ENCODE data around the gene SLC5A8. TPM values are rescaled to one million over a fixed set of nuclear protein-coding genes. Genes with fewer than 3 reads are reported as not detected.
"Not testable (repeated sequence)": the region's sequence is repeated elsewhere in the genome, so short reads cannot be mapped to it uniquely, and the experiment has no call there.

Gene SLC5A8
- total RNA-seq, 1 donor from 2014 or later: not detected

DNA sequence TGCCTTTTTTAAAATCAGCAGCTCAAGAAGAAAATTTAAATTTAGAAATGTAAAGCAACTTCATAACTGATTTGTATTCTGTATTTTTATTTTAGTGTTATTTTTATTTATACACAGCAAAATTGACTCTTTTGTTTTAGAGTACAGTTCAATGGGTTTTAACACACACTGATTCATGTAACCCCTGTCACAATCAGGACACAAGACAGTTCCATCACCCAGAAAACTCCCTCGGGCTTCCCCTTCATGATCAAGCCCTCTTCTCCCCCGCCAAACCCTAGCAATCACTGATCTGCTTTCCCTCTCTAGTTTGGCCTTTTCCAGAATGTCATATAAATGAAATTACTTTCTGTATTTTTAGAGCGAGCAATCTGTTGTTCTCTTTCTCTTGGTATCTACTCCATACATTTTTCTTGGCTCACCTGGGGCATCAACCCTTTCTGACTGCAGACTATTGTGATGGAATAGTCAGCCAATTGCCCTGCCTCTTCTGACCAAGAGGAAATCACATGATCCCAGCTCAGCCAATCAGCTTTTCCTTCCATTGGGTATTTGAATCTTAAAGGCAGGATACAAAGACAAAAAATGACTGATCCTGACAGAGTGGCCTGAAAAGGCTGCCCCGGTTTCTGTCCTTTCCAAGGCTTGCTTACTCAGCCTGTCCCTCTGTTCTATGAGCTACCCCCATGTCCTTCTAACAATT, 5.3 kb downstream of the SLC5A8 start:
- no peak for DNase-seq
- intact Hi-C loops (cut with micrococcal nuclease): no loop called here
- Mint-ChIP-seq H3K9me3 (no peaks in the 10 kb centered on the region), H3K27me3 (peaks cover 13% of the 10 kb centered on the region), H3K36me3 (ENCODE audit: low read depth) (no peaks in the 10 kb centered on the region), H3K4me3 (no peak overlapping the region), H3K27ac (no peak overlapping the region), H3K4me1 (no peaks in the 10 kb centered on the region)

DNA sequence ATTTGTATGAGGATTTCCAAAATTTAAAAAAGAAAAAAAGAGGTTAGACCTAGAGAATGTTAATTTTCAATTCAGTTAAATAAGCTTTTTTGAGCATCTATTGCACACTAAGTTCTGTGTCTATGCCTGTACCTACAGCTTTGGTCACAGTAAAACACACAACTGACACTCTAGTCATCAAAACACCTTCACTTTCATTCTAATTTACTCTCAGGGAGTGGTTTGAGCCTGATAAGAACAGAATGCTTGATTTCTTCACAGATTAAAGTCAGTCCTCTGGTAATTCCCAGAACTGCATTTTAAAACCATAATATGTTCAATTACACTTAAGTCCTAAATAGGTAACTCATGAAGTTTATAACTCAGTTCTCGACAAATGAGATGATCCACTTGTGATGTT, 9.2 kb downstream of the SLC5A8 start:
- Mint-ChIP-seq H3K36me3 (ENCODE audit: low read depth) (no peaks in the 10 kb centered on the region), H3K27me3 (peaks cover 4% of the 10 kb centered on the region)
- intact Hi-C loops (cut with micrococcal nuclease): no loop called here

DNA sequence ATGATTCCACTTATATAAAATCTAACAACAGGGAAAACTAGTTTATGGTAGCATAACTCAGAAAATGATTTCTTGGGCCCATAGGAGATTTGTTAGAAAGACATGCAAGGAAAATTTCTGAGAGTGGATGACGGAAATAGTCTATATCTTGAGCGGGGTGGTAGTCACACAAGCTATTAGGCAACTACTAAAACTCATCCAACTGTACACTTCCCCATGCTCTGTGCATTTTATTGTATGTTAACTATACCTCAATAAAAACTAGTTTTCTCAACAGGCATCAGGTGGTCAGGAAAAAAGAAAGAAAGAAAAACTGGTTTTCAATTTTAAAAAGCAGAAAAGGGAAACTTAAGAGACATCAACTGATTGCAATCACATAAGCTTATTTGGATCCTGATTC, 9.9 kb downstream of the SLC5A8 start:
- Mint-ChIP-seq H3K9me3 (no peaks in the 10 kb centered on the region), H3K36me3 (ENCODE audit: low read depth) (no peaks in the 10 kb centered on the region), H3K4me3 (no peak overlapping the region), H3K27me3 (peaks cover 4% of the 10 kb centered on the region), H3K4me1 (no peaks in the 10 kb centered on the region), H3K27ac (no peak overlapping the region)
- intact Hi-C loops (cut with micrococcal nuclease): no loop called here
- no peak for DNase-seq

More for the DNA sequence above, 9.2 kb downstream of the SLC5A8 start:
- H3K27ac Mint-ChIP-seq: no peak overlapping the region
- no peak overlapping the region for H3K4me3 Mint-ChIP-seq
- DNase-seq: no peak
- no peaks in the 10 kb centered on the region for H3K9me3 Mint-ChIP-seq
- no peaks in the 10 kb centered on the region for H3K4me1 Mint-ChIP-seq

DNA sequence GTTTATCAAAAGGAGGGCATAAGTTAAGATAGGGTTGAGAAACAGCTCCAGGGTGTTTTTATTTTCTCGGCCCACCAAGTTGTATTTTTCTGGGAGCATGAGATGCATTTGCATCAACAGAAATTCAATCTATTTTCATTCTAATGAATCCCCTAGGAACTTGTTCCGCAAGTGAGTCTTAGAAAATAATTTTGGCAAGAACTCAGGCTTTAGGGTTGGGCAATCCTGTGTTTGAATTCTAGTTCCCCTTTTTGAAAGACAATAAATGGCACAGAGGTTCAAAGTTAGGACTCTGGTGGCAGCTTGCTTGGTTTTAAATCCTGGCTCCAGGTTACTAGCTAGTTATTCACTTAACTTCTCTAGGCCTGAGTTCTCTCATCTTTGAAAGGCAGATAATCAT, 23.7 kb downstream of the SLC5A8 start:
- intact Hi-C loops (cut with micrococcal nuclease): no loop called here
- H3K9me3 Mint-ChIP-seq: no peaks in the 10 kb centered on the region
- no peaks in the 10 kb centered on the region for H3K36me3 Mint-ChIP-seq (ENCODE audit: low read depth)
- no peaks in the 10 kb centered on the region for H3K4me1 Mint-ChIP-seq
- no peak overlapping the region for H3K27ac Mint-ChIP-seq
- no peak for DNase-seq
- no peaks in the 10 kb centered on the region for H3K27me3 Mint-ChIP-seq
- no peak overlapping the region for H3K4me3 Mint-ChIP-seq

DNA sequence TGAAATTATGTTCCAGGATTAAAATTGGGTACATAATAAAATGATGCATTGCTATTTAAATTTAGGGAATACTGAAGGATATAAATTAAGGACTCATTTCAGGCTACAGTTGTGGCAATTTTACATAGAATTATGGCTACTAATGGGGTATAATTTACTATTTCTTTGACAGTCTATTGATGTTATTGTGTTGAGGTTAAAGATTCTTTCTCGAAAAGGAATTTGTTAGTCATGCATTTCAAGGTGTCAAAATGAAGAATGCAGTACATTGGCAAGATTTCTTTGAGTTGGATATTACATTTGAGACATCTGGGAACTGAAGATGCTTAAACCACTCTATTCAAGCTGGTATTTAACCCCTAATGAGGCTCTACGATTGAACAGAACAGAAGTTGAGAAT, 28.3 kb downstream of the SLC5A8 start:
- H3K36me3 Mint-ChIP-seq (ENCODE audit: low read depth): no peaks in the 10 kb centered on the region
- H3K9me3 Mint-ChIP-seq: no peaks in the 10 kb centered on the region
- H3K27ac Mint-ChIP-seq: no peak overlapping the region
- intact Hi-C loops (cut with micrococcal nuclease): no loop called here
- no peak overlapping the region for H3K4me3 Mint-ChIP-seq
- no peak for DNase-seq
- no peaks in the 10 kb centered on the region for H3K4me1 Mint-ChIP-seq
- no peaks in the 10 kb centered on the region for H3K27me3 Mint-ChIP-seq

DNA sequence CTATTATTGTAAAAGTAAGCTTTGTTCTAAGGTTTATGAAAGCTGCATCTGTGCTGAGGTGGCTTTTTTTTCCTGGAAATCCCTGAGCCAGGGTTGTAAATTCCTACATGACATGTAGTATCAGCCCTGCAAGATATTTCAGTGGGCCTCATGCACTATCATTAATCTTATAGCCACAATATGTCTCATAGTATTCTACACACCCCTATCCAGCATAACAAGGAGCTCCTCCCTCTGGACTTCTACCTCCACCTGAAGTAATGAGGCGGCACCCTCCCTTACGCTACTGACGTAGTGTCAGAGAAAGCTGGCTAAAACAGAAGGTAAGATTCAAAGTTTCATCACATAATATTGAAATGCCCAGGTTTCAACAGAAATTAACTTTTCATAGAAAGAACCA, 35.5 kb downstream of the SLC5A8 start:
- Mint-ChIP-seq H3K4me1 (no peaks in the 10 kb centered on the region), H3K27ac (no peak overlapping the region), H3K36me3 (ENCODE audit: low read depth) (no peaks in the 10 kb centered on the region), H3K9me3 (peaks cover 4% of the 10 kb centered on the region), H3K4me3 (no peak overlapping the region), H3K27me3 (peaks cover 14% of the 10 kb centered on the region)
- DNase-seq: no peak
- intact Hi-C loops (cut with micrococcal nuclease): no loop called here

DNA sequence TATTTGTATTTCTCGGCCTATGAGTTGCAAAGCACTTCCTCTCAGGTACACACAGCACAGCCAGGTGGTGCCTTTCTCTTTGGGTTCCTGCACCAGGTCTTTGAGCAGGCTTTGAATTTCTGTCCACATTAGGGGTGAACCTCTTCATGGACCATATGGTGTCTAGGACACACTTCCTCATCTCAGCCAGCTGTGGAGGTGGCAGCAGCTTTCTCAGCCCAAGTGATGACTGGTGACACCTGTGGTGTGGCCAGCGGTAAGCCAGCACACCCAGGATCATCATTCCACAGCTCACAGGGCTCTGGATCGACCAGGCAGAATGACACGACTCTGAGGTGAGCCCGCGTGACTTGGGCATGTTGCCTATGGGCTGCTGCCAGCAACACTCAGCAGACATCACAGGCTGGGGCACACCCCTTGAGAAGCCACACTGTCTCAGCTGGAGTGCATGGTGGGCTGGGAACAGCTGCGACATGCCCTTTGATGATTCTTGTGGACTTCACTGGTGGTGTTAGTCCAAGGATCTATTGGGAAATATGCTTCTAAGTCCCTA, 36.8 kb downstream of the SLC5A8 start:
- intact Hi-C loops (cut with micrococcal nuclease): no loop called here
- Mint-ChIP-seq H3K36me3 (ENCODE audit: low read depth) (no peaks in the 10 kb centered on the region), H3K4me3 (no peak overlapping the region), H3K9me3 (peaks cover 4% of the 10 kb centered on the region), H3K4me1 (no peaks in the 10 kb centered on the region), H3K27ac (no peak overlapping the region), H3K27me3 (peaks cover 14% of the 10 kb centered on the region)
- no peak for DNase-seq

DNA sequence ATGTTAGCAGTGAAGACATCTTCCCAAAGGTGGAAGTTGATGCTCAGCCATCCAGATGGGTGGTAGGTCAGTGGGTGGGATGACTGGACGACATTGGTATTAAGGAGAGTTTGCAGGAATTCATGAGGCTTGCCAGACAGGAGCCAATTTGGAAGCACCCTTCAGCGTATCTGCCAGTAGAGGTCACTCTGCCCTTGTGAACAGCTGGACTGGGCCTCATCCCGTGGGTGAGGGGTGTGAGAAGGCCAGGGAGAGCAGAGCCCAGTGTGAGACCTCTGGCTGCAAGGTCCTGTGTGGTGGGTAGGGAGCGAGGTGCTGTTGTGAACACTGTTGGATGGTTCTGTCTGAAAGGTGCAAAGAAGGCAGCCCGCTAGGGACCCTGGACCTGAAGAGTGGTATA, 37.7 kb downstream of the SLC5A8 start:
- H3K27me3 Mint-ChIP-seq: peaks cover 14% of the 10 kb centered on the region
- no peak overlapping the region for H3K27ac Mint-ChIP-seq
- intact Hi-C loops (cut with micrococcal nuclease): no loop called here
- no peak overlapping the region for H3K4me3 Mint-ChIP-seq
- DNase-seq: no peak
- H3K9me3 Mint-ChIP-seq: peaks cover 4% of the 10 kb centered on the region
- H3K4me1 Mint-ChIP-seq: no peaks in the 10 kb centered on the region
- H3K36me3 Mint-ChIP-seq (ENCODE audit: low read depth): no peaks in the 10 kb centered on the region

DNA sequence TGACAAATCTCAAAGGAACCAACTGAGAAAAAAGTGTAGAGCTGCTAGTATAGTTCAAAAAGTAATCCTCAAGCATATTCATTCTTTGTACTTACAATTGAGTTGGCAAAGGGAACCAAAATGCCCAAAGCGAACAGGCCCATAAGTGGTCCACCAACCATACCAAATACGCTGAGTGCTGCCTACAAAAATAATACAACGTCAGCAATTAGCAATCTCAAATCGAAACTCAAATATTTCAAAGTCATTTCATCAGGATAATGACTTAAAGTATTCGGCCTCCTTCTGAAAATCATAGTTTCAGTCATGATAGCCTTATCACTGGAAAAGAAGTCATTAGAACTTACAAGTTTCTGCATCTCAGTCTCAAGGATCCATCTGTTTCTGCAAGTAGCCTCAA, 42.0 kb downstream of the SLC5A8 start:
- H3K9me3 Mint-ChIP-seq: no peaks in the 10 kb centered on the region
- H3K27me3 Mint-ChIP-seq: no peaks in the 10 kb centered on the region
- intact Hi-C loops (cut with micrococcal nuclease): no loop called here
- no peak overlapping the region for H3K4me3 Mint-ChIP-seq
- no peak overlapping the region for H3K27ac Mint-ChIP-seq
- H3K36me3 Mint-ChIP-seq (ENCODE audit: low read depth): no peaks in the 10 kb centered on the region
- no peak for DNase-seq
- no peaks in the 10 kb centered on the region for H3K4me1 Mint-ChIP-seq

DNA sequence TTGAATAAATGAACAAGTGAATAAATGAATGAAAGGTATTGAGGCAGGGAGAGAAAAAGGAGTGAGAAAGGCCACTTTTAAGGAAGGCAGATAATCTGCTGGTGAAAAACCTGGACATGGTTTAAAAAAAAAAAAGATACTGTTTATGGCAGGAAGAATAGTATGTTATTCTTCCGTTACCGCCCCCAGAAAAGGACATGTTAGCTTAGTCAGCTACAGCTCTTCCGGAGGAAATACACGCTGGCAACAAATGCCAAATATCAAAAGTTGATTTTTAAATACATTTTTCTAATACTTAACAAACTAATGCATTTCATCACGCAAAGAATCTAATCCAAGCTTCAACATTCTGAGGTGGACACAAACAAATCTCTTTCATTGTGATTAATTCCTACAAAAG, 43.2 kb downstream of the SLC5A8 start:
- no peaks in the 10 kb centered on the region for H3K27me3 Mint-ChIP-seq
- no peaks in the 10 kb centered on the region for H3K4me1 Mint-ChIP-seq
- no peak for DNase-seq
- H3K27ac Mint-ChIP-seq: no peak overlapping the region
- H3K4me3 Mint-ChIP-seq: no peak overlapping the region
- no peaks in the 10 kb centered on the region for H3K9me3 Mint-ChIP-seq
- no peaks in the 10 kb centered on the region for H3K36me3 Mint-ChIP-seq (ENCODE audit: low read depth)
- intact Hi-C loops (cut with micrococcal nuclease): no loop called here

DNA sequence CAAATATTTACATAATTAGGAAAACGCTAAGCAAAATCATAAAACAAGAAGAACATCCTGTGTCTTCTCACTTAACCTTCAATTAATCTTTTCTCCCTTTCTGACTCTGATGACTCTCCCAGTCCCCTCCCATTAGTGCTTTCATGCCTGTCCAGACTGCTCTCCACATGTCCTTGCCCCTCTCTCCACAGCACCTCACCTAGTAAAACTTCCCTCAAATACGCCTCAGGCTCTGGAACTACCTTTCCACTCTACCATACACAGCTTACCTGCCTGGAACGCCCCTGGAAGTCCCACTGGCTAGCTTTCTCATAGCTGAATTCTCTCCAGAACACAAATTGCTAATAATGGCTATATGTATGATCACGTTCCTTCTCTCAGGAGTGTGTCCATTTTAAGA, 44.7 kb downstream of the SLC5A8 start:
- no peak overlapping the region for H3K4me3 Mint-ChIP-seq
- DNase-seq: no peak
- intact Hi-C loops (cut with micrococcal nuclease): no loop called here
- no peaks in the 10 kb centered on the region for H3K9me3 Mint-ChIP-seq
- H3K4me1 Mint-ChIP-seq: no peaks in the 10 kb centered on the region
- no peaks in the 10 kb centered on the region for H3K36me3 Mint-ChIP-seq (ENCODE audit: low read depth)
- H3K27me3 Mint-ChIP-seq: no peaks in the 10 kb centered on the region
- no peak overlapping the region for H3K27ac Mint-ChIP-seq

DNA sequence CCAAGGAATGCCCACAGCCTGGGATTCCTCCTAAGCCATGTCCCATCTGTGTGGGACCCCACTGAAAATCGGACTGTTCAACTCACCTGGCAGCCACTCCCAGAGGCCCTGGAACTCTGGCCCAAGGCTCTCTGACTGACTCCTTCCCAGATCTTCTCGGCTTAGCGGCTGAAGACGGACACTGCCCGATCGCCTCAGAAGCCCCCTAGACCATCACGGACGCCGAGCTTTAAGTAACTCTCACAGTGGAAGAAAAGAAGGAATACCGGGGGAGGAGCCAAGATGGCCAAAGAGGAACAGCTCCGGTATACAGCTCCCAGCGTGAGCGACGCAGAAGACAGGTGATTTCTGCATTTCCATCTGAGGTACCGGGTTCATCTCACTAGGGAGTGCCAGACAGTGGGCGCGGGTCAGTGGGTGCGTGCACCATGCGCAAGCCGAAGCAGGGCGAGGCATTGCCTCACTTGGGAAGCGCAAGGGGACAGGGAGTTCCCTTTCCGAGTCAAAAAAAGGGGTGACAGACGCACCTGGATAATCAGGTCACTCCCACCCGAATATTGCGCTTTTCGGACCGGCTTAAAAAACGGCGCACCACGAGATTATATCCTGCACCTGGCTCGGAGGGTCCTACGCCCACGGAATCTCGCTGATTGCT, 64.1 kb downstream of the SLC5A8 start:
- intact Hi-C loops (cut with micrococcal nuclease); H3K36me3 Mint-ChIP-seq (ENCODE audit: low read depth); DNase-seq; H3K27ac Mint-ChIP-seq; H3K9me3 Mint-ChIP-seq; H3K4me1 Mint-ChIP-seq; H3K27me3 Mint-ChIP-seq; H3K4me3 Mint-ChIP-seq: not testable (repeated sequence)

DNA sequence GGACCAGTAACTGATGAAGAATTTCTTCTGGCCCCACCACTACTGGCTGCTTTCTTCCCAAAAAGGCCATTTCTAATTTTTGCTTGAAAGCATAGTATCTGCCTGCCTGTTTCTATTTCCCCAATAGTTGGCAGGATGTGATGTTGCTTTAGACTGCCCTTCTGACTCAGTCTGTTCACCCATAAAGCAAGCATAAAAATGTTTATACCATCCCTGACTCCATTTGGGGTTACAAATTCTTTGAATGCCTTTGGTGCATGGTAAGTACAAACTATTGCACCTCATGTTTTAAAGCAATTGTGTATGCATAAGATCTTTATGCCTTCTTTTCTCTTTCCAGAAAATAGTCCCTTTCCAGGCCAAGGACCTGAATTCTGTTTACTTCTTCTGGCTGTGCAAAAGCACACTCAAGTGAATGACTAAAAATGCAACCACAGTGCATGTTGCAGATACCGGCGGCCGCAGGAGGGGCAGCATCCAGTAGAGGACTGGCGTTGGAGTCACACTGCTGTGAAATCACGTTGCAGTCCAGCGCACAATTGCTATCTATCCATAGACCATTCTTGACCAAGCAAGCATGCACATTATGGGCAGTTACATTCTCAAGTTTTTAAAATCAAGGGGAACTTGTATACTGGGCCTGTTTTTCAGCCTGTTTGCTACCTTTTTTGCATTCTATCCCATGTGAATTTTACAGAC, 82.4 kb downstream of the SLC5A8 start:
- no peak overlapping the region for H3K4me3 Mint-ChIP-seq
- H3K9me3 Mint-ChIP-seq: no peaks in the 10 kb centered on the region
- intact Hi-C loops (cut with micrococcal nuclease): no loop called here
- H3K27ac Mint-ChIP-seq: no peak overlapping the region
- DNase-seq: no peak
- H3K27me3 Mint-ChIP-seq: no peaks in the 10 kb centered on the region
- no peaks in the 10 kb centered on the region for H3K36me3 Mint-ChIP-seq (ENCODE audit: low read depth)
- no peaks in the 10 kb centered on the region for H3K4me1 Mint-ChIP-seq

DNA sequence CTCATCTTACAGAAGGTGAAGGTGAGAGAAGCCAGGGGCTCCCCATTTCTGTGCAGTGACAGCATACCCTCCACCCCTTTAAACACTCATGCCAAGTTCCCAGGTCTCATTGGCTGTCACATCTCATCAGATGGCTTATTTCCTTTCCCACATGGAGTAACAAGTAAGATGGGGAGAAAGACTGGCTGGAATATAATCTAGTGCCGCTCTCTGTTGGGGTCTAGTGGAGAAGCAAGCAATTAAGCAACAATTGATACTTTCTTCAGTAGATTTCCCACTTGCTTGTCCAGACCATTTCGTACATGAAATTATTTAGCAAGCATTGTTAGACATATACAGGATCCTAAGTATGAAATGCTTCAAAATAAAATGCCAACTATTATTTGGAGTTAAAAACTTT, 92.2 kb downstream of the SLC5A8 start:
- Mint-ChIP-seq H3K9me3 (no peaks in the 10 kb centered on the region), H3K36me3 (ENCODE audit: low read depth) (no peaks in the 10 kb centered on the region), H3K4me3 (no peak overlapping the region), H3K4me1 (no peaks in the 10 kb centered on the region), H3K27ac (no peak overlapping the region), H3K27me3 (no peaks in the 10 kb centered on the region)
- intact Hi-C loops (cut with micrococcal nuclease): no loop called here
- no peak for DNase-seq

Measured in activated CD4-positive, alpha-beta T cell treated with anti-CD3 and anti-CD28 coated beads, Interleukin-2, amount 10 ng/mL, durations not matched to agents 24 days and 14 days (primary cell).